HG03045 (cell line): Measurements from ENCODE around the gene SETMAR.
"Not testable (repeated sequence)": the region's sequence is repeated elsewhere in the genome, so short reads cannot be mapped to it uniquely, and the experiment has no call there.

Experiments used
- ATAC-seq: cut with Tn5 transposase; IDR thresholded peaks from one replicate; pipeline ENCODE4 v1.9.1; 2021; ENCODE audit warnings: mild to moderate bottlenecking, moderate library complexity; ENCODE audit not compliant: unreplicated experiment

Gene SETMAR

DNA sequence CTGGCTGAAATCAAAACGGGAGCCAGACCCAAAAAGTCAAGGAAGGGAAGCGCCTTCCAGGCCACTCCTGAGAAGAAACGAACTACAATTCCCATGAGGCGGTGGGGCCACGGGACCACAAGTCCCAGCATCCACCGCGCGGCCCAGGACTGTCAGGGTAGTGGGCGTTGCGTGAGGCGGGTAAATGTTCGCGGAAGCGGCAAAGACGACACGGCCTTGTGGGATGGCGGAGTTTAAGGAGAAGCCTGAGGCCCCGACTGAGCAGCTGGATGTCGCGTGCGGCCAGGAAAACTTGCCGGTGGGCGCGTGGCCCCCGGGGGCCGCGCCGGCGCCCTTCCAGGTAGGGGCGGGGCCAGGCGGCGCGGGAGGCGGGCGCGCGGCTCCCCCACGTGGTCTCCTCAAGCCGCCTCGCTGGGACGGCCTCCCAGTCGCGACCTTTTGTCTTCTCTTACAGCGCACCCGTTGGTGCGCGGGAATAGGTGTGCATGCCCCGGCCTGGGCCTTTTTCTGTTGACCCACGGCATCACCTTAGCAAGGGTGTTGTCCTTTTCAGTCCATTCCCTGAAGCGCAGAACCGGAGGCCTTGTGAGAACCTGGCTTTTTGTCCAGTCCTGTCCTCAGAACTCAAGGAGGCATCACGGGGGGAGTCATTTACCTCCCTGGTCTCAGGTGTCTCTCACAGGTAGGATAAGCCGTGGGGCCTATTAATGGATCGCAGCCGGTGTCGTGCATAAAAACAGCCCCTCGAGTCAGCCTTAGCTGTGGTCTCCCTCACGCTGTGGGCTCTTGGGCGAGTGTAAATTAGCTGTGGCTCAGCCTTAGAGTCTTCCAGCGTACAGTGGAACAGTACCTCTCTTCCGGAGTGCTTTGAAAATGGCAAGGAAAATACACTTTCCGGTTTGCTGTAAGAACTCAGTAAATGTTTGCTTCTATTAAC is at the start of gene SETMAR:
Gene SETMAR, plus strand, starts transcription at position 183 of the 937 bp plus-strand sequence. Its CDS starts 2 bp downstream, at position 185.
- ATAC-seq, result peak; percentile 99

- no peak for ATAC-seq
Measured at GRCh38 chr3:4261406-4261805, 41.8 kb upstream of the SETMAR start.

GRCh38 chr3:4264040-4264439 is 39.1 kb upstream of the SETMAR start:
- ATAC-seq, result no peak

GRCh38 chr3:4270720-4271119 is 32.4 kb upstream of the SETMAR start:
- ATAC-seq, result no peak

DNA sequence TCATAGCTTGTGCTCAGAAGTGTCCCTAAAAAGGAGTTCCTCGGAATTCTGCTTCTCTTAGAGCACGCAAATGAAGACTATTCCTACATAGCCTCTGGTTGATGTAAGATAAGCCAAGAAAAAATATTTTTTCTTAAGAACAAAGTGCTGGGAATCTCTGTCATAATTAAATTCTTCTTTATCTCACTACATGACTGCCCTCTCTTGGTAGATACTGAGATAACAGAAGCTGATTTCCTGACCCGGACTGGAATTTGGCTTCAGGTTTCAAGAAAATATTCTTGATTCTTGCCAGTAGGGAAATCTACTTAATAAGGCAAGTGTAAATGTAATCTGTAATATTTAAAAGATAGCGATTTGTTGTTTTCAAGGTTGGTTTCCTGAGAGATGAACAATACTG is 31.3 kb upstream of the SETMAR start:
- ATAC-seq, result no peak

- ATAC-seq, result no peak
Measured at GRCh38 chr3:4279516-4280105, 23.6 kb upstream of the SETMAR start.

GRCh38 chr3:4281991-4282390 is 21.2 kb upstream of the SETMAR start:
- no peak for ATAC-seq

- ATAC-seq, result no peak
Measured at GRCh38 chr3:4284865-4285264, 18.3 kb upstream of the SETMAR start.

DNA sequence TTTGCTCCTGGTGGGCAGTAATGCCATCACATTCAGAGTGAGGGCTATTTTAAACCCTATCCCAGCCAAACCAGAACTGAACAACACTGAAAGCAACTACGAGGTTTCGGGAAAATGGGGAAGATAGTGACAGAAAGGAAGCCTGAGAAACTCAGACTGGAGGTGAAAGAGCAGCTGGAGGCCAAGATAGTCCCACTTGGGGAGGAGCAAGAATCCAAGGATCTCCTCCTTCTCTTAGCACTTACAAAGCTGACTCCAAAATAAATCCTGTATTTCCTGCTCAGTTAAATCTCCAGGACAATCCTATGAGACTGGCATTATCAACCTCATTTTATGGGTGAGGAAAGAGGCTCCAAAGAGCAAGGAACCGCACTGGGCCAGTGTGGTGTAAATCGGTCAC is 14.1 kb upstream of the SETMAR start:
- no peak for ATAC-seq

DNA sequence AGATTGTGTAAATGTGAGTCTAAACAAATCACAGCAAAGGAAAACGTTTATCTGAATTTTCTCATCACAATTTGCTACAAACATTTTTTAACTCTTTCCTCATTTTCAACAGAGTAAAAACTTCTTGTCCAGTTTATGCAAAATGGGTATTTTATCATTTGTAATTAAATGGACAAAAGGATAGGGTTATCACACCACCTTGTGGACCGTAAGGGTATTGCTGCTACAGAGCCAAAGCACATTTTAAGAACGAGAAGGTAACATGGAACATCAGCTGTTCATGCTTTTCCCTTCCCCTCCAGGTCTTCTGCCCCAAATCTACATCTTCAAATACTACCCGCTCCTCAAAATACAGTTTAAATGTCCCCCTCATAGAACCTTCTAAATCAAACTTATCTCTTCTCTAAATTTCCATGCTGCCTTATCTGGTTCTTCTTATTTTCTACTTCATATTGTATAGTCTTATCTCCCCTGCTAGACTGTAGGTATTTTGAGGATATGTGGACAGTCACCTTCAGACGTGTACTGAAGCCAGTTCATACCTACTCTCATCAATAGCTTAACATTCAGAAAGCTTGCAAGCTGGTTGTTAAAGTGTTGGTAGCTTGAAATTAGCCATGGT is 12.8 kb upstream of the SETMAR start:
- ATAC-seq, result no peak

GRCh38 chr3:4292301-4292700 is 10.9 kb upstream of the SETMAR start:
- no peak for ATAC-seq

DNA sequence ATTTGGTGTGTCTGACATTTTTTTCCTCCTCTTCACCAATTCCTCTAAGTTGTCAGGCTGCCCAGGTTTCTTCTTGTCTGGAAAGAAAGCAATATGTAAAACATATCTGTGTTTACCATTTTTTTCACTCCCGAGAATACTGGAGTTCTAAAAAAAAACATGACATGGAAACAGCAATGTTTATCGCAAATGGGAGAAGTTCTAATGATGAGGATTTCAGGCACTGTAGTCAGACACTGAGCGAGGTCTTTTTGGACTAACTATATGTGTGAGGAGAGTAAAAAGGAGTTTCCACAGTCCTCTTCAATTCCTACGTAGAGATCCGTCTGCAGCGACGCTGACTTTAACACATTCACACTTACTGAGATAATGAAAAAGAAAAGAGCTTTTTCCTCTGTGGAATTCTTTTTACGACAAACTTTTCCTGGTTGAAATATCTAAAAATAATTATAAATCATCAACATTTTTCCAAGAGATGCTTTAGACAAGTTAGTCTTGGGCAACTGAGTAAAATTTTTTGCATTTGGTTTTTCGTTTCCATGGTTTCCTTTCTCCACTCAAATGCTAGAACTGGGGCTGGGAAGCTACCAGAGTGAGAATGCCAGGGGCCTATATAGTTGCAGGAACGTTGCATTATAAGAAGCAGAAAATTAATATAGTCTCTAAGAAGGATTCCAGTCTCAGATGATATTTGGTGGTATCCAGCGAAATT is 8.4 kb upstream of the SETMAR start:
- no peak for ATAC-seq

DNA sequence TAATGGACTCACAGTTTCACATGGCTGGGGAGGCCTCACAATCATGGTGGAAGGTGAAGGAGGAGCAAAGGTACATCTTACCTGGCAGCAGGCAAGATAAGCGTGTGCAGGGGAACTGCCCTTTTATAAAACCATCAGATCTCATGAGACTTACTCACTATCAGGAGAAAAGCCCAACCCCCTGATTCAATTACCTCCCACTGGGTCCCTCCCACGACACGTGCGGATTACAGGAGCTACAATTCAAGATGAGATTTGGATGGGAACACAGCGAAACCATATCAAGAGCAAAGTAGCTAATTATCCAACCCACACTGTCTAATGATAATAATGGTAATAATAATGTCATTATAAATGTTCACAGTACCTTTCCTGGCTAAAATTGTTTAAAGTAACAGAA is 6.7 kb upstream of the SETMAR start:
- not testable (repeated sequence) for ATAC-seq

- no peak for ATAC-seq
Measured at GRCh38 chr3:4297486-4297885, 5.7 kb upstream of the SETMAR start.

GRCh38 chr3:4302747-4303146 is 422 bp upstream of the SETMAR start:
- no peak for ATAC-seq

DNA sequence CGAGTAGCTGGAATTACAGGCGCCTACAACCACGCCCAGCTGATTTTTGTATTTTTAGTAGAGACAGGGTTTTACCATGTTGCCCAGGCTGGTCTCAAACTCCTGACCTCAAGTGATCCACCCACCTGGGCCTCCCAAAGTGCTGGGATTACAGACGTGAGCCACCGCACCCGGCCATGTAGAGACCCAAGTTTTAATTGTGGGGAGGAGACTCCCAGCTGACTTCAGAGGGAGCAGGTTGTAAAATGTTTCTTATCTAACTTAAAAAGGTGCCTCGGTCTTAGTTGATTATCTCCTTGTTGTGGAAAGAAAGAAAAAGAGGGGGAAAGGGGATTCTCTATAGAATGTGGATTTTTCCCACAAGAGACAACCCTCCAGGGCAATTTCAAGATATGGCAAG is 2.0 kb downstream of the SETMAR start:
- ATAC-seq, result not testable (repeated sequence)

DNA sequence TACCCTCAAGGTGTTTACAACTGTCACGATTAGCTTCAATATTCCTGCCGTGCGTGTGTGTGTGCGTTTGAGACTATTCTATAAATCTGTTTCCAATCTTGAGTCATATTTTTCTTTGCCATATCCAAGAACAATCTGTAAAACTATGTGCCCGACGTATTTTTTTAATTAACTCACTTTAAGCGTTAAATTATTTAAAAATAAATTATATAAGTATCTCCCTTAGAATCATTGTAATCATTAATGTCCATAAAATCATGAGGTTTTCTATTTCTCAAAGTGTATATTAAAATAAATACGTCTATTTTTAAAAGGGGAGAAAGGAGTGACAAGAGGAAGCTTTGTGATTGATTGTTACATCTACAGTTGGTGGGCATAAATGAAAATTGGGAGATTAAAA is 2.9 kb downstream of the SETMAR start:
- no peak for ATAC-seq

DNA sequence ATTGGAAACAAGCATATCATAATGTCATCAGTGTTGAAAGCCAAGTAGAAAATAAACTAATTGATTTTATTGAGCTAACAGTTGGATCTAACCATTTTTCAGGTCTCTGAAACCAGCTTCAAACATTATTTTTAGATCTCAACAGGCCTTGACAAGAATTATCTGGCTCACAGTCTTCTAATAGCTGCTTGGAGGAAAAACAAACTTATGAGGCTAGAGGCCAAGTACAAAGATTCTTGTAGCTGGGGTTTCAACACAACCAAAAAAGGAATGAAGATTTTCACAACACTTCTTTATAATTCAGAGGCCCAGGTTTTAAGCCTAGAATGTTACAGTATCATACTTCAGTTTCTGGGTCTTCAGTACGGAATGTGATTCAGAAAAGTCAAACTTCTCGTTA is 3.7 kb downstream of the SETMAR start:
- ATAC-seq, result no peak

DNA sequence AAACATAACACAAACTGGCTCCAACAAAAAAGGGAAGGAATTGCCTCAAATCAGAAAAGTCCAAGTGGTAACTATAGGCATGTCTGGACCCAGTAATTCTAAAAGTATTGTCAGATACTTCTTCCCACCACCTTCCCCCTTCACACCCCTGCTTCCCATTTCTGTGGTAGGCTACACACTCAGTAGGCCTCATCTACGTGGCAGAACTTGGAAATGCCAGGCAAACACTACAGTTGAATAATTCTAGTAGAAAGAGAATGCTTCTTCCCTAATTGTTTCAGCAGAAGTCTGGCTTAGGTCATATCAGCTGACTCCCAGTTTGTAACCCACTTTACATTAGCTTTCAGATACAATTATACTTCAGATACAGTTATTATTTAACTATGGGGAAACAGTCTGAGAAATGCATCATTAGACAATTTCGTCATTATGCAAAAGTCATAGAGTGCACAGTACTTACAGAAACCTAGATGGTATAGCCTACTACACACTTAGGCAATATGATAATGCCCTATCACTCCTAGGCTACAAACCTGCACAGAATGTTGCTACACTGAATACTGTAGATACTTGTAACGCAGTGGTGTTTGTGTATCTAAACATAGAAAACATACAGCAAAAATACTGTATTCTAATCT is 6.4 kb downstream of the SETMAR start:
- ATAC-seq, result no peak

GRCh38 chr3:4310971-4311370 is 7.8 kb downstream of the SETMAR start:
- no peak for ATAC-seq

DNA sequence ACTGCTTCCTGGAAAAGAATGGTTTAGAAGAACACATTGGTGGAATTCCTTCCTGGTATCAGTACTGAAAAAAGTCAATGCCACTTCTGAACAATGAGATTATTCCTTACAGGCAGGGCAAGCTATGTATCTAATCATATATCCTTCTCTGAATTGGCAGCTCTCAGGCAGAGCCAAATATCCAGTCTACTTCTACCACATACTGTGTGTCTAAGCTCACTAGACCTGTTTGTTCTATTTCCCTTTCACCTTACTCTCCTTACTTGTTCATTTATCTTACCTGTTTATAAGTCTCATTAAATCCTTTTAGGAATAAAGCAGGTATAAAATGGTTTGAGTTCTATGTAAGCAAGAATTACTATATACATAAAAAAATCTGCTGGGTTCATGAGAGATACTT is 8.3 kb downstream of the SETMAR start:
- no peak for ATAC-seq
